GM19438 (cell line): ENCODE data around the gene ULK1.

ENCODE experiments used
- ATAC-seq: cut with Tn5 transposase; IDR thresholded peaks from one replicate; pipeline ENCODE4 v1.9.1; 2021; ENCODE audit warnings: low read depth; ENCODE audit not compliant: unreplicated experiment

Gene ULK1

GRCh38 chr12:131894313-131894860 is at the start of gene ULK1:
ULK1 (plus strand) TSS chr12:131894622; CDS start chr12:131895002, 380 bp downstream.
- ATAC-seq, result peak; percentile 72

GRCh38 chr12:131844656-131845055 is 49.8 kb upstream of the ULK1 start:
- no peak for ATAC-seq

GRCh38 chr12:131845121-131845520 is 49.3 kb upstream of the ULK1 start:
- no peak for ATAC-seq

GRCh38 chr12:131847456-131847855 is 47.0 kb upstream of the ULK1 start:
- no peak for ATAC-seq

DNA sequence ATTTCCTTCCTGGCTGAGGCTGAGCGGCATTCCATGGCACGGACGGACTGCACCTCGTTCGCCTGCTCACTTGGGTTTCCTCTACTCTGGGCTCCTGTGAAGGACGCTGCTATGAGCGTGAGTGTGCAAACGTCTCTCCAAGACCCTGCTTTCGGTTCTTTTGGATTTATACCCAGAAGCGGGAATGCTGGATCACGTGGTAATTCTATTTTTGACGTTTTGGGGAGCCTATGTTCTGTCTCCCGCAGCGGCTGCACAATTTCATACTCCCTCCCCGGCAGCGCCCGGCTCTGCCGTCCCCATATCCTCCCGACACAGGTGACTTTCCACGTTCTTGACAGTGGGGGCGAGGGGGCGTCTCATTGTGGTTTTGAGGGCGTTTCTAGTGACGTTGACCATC is 45.7 kb upstream of the ULK1 start:
- ATAC-seq, result no peak

DNA sequence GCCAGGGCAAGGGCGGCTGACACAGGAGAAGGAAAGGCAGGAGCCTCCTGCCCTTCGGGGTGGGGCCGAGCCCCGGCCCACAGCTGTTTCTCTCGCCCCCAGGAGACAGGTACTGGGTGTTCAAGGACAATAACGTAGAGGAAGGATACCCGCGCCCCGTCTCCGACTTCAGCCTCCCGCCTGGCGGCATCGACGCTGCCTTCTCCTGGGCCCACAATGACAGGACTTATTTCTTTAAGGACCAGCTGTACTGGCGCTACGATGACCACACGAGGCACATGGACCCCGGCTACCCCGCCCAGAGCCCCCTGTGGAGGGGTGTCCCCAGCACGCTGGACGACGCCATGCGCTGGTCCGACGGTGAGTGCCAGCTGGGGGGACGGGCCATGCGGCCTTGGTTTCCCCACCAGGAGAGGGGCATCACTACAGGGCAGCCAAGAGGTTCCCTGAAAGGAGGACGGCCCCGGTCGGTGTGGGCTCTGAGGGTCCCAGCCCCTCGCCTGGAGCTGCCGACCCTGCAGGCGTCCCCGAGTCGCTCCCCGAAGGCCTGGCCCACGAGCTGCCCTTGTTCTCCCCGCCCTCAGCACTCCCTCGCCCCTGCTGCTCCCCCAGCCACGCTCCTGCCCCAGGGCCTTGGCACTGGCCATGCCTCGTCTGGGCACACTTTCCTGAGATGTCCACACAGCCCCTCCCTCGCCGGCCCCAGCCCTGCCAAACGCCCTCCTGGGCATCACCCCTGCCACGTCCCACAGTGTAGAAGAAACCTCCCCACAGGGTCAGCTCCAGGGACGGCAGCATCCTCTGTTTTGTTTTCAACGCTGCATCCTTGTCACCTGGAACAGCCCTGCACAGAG is 44.5 kb upstream of the ULK1 start:
- no peak for ATAC-seq

DNA sequence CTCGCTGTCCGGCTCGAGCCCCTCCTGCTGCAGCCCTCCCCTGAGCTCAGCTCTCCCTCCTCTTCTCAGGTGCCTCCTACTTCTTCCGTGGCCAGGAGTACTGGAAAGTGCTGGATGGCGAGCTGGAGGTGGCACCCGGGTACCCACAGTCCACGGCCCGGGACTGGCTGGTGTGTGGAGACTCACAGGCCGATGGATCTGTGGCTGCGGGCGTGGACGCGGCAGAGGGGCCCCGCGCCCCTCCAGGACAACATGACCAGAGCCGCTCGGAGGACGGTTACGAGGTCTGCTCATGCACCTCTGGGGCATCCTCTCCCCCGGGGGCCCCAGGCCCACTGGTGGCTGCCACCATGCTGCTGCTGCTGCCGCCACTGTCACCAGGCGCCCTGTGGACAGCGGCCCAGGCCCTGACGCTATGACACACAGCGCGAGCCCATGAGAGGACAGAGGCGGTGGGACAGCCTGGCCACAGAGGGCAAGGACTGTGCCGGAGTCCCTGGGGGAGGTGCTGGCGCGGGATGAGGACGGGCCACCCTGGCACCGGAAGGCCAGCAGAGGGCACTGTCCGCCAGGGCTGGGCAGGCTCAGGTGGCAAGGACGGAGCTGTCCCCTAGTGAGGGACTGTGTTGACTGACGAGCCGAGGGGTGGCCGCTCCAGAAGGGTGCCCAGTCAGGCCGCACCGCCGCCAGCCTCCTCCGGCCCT is 43.4 kb upstream of the ULK1 start:
- ATAC-seq, result no peak

DNA sequence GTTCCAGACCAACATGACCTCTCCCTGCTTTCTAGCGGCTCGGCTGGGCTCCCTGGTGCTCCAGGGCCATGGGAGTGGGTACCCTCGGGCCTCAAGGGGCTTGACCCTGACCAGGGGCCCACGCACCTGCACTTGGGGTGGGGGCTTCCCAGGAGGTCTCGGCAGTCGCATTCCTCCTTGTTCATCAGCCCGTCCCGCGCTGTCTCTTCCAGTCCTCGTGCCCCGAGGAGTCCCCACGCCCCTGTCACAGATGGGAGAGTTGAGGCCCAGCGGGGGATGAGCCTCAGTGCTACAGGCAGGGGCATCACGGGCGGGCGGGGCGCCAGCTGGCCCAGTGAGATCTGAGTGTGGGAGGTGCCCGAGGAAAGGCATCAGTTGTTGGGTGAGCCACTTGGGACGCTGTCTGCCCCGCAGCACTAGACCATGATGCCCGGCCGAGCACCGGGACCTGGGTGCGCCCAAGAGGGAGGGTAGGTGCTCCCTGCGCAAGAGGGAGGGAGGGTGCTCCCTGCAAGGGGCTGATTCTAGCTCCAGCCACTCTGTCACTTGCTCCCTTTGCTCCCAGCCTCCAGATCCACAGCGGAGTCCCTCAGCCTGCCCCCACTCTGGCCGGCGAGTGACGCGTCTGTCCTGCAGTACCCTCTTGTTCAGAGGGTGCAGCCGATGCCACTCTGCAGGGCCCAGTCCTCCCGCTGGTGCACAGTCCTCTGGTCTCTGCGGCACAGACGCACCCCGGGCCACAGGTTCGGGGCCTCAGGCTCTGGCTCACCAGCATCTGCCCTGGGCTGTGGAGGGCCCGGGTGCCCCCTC is 42.5 kb upstream of the ULK1 start:
- no peak for ATAC-seq

- ATAC-seq, result no peak
Measured at GRCh38 chr12:131852551-131853299, 41.7 kb upstream of the ULK1 start.

- ATAC-seq, result no peak
Measured at GRCh38 chr12:131853832-131854797, 40.3 kb upstream of the ULK1 start.

DNA sequence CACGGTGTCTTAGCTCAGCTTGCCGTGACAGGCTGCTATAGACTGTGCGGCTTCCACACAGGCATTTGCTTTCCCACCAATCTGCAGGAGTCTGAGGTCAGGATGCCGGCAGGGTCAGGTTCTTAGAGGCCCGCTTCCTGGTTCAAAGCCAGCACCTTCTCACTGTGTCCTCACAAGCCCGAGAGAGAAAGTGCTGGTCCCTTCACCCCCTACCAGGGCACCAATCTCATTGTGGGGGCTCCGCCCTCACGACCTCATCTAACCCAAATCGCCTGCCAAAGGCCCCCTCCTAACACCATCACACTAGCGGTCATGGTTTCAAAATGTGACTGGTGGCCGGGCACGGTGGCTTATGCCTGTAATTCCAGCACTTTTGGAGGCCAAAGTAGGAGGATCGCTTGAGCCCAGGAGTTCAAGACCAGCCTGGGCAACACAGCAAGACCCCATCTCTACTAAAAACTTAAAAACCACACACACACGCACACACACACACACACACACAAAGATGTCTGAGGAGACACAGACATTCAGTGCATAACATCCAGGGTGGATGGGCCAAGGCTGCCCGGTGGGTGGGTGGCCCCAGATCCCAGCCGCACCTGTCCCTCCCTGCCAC is 39.5 kb upstream of the ULK1 start:
- no peak for ATAC-seq

GRCh38 chr12:131855521-131856142 is 38.8 kb upstream of the ULK1 start:
- ATAC-seq, result no peak

DNA sequence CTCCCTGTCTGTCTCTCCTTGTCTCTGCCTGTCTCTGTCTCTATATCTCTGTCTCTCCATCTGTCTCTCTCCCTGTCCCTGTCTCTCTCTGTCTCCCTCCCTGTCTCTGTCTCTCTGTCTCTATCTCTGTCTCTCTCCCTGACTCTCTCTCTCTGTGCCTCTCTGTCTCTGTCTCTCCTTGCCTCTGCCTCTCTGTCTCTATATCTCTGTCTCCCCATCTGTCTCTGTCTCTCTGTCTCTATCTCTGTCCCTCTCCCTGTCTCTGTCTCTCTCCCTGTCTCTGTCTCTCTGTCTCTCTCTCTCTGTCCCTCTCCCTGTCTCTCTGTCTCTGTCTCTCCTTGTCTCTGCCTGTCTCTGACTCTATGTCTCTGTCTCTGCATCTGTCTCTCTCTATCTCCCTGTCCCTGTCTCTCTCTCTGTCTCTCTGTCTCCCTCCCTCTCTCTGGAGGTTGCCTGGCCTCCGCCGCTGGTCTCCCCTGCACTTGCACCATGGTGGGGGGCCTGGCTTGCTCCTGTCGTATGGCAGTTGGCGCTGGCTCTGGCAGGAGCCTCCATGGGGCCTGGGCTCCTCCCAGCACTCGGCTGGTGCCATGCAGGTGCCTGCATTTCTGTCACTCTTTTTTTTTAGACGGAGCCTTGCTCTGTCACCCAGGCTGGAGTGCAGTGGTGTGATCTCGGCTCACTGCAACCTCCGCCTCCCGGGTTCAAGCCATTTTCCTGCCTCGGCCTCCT is 37.9 kb upstream of the ULK1 start:
- ATAC-seq, result no peak

GRCh38 chr12:131857908-131858850 is 36.2 kb upstream of the ULK1 start:
- no peak for ATAC-seq

GRCh38 chr12:131860472-131861260 is 33.8 kb upstream of the ULK1 start:
- ATAC-seq, result no peak
